ENCODE measurements around the gene TBC1D30.

GRCh38 chr12:64858882-64859605 lies 34.6 kb downstream of the TBC1D30 start:
- TF ChIP-seq CTCF (IDR thresholded peaks at IDR 0.05; ENCODE audit: insufficient read depth, low read length, poor library complexity, severe bottlenecking), result no peak
- TF ChIP-seq EZH2phosphoT487 (conservative IDR thresholded peaks at IDR 0.05; ENCODE audit: low read length), result no peak

All from SU-DHL-6 (cell line).